Measurements from ENCODE around the gene DNAH11.
"Not testable (repeated sequence)": the region's sequence is repeated elsewhere in the genome, so short reads cannot be mapped to it uniquely, and the experiment has no call there.

The DNAH11 gene

GRCh38 chr7:21624320-21624719 lies 81.5 kb downstream of the DNAH11 start:
- DNase-seq, result no peak

- DNase-seq, result no peak
These were observed 93.9 kb downstream of the DNAH11 start for GRCh38 chr7:21636694-21637093.

- no peak for DNase-seq
These were observed 96.5 kb downstream of the DNAH11 start for GRCh38 chr7:21639206-21639868.

GRCh38 chr7:21640105-21640504 lies 97.3 kb downstream of the DNAH11 start:
- DNase-seq, result no peak

GRCh38 chr7:21641546-21641945 lies 98.7 kb downstream of the DNAH11 start:
- DNase-seq, result no peak

- no peak for DNase-seq
These were observed 99.6 kb downstream of the DNAH11 start for GRCh38 chr7:21642422-21642821.

- no peak for DNase-seq
These were observed 108.9 kb downstream of the DNAH11 start for GRCh38 chr7:21651697-21652096.

GRCh38 chr7:21653623-21654022 lies 110.8 kb downstream of the DNAH11 start:
- no peak for DNase-seq

GRCh38 chr7:21656081-21656480 lies 113.2 kb downstream of the DNAH11 start:
- DNase-seq, result no peak

GRCh38 chr7:21656796-21657195 lies 114.0 kb downstream of the DNAH11 start:
- no peak for DNase-seq

- DNase-seq, result no peak
These were observed 127.7 kb downstream of the DNAH11 start for GRCh38 chr7:21670496-21670895.

GRCh38 chr7:21671859-21672258 lies 129.0 kb downstream of the DNAH11 start:
- no peak for DNase-seq

GRCh38 chr7:21675255-21675654 lies 132.4 kb downstream of the DNAH11 start:
- DNase-seq, result no peak

- DNase-seq, result no peak
These were observed 147.9 kb downstream of the DNAH11 start for GRCh38 chr7:21690705-21691104.

- not testable (repeated sequence) for DNase-seq
These were observed 148.3 kb downstream of the DNAH11 start for GRCh38 chr7:21691146-21691545.

GRCh38 chr7:21700587-21700986 lies 157.7 kb downstream of the DNAH11 start:
- DNase-seq, result not testable (repeated sequence)

GRCh38 chr7:21702303-21702702 lies 159.5 kb downstream of the DNAH11 start:
- DNase-seq, result no peak

- DNase-seq, result no peak
These were observed 161.5 kb downstream of the DNAH11 start for GRCh38 chr7:21704359-21704758.

GRCh38 chr7:21706131-21706530 lies 163.3 kb downstream of the DNAH11 start:
- no peak for DNase-seq

- no peak for DNase-seq
These were observed 164.7 kb downstream of the DNAH11 start for GRCh38 chr7:21707566-21707965.

GRCh38 chr7:21708096-21708495 lies 165.3 kb downstream of the DNAH11 start:
- DNase-seq, result no peak

- no peak for DNase-seq
These were observed 174.5 kb downstream of the DNAH11 start for GRCh38 chr7:21717323-21717722.

GRCh38 chr7:21718391-21718790 lies 175.6 kb downstream of the DNAH11 start:
- DNase-seq, result no peak

- no peak for DNase-seq
These were observed 177.0 kb downstream of the DNAH11 start for GRCh38 chr7:21719846-21720245.

GRCh38 chr7:21722371-21722770 lies 179.5 kb downstream of the DNAH11 start:
- DNase-seq, result no peak

Data from NCI-H1092 treated with DMSO at 0.1 percent for 48 hours (cell line).